ENCODE measurements around the gene CHTOP. TPM values are rescaled to one million over a fixed set of nuclear protein-coding genes. Genes with fewer than 3 reads are reported as not detected.
A peak's percentile ranks its signal among the peaks of the same experiment; 100 is the strongest.
"Not testable (repeated sequence)": the region's sequence is repeated elsewhere in the genome, so short reads cannot be mapped to it uniquely, and the experiment has no call there.

Gene CHTOP
- 62.1 and 64.6 TPM in 2 replicates for total RNA-seq (2014; rRNA removed; shearing (Covaris generic); ENCODE audit: low replicate concordance)

DNA sequence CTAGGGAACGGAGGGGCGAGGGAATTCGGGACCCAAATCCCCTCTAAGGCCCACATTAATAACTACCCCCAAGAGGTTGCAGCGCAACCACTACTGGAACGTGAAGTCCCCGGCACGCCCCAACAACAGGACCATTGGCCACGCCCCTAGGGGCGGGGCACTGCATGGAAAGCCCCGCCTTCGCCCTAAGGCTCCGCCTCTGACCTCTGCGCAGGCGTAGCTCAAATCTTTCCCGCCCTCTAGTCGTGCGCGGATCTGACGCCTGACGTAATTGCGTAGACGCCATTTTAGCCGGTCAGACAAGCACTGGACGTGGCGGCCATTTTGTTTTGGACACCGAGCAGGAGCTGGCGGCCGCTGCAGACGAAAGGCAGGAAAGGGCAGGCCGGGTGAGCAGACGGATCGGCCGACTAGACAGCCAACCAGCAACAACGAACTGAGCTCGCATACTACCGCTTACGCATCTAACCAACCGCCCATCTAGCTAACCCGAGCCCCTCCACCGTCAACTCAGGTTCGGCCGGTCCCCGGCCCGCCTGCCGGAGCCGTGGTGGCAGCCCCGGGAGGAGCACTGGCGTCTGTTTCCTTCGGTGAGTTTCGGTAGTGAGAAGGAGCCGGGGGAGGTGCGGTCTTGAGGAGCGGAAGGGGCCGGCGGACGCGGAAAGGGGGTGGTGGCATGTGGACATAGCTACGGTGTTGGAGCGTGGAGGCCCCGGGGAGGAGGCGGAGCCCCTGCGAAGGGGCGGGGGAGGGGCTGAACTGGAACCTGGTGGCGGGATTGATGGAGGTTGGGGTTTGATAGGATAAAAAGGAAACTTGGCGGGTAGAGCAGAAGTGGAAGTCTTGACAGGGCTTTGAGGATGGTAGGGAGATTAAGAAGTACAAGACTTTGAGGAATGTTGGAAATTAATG is at the start of gene CHTOP:
Gene CHTOP (plus strand): TSS at position 313 of the 912 bp plus-strand sequence. CDS start 2,523 bp downstream, outside the sequence.
- Histone ChIP-seq H3K79me2 (ENCODE audit: low read length) (peaks cover 34% of the 10 kb centered on the region), H3K27me3 (ENCODE audit: low read length) (no peaks in the 10 kb centered on the region), H3K27ac (ENCODE audit: low read length) (peak within 1 kb of the TSS; percentile 98), H3K9me3 (ENCODE audit: low read length) (no peaks in the 10 kb centered on the region), H3K4me3 (ENCODE audit: low read length) (peak within 1 kb of the TSS; percentile 93), H3K4me1 (ENCODE audit: low read length) (peaks cover 14% of the 10 kb centered on the region), H3K4me2 (ENCODE audit: low read depth, low read length, poor library complexity, severe bottlenecking) (peak within 1 kb of the TSS; percentile 74), H3K9me2 (replicated peaks; ENCODE audit: insufficient read depth, low read length) (no peaks in the 10 kb centered on the region), H3K9ac (ENCODE audit: low read length) (peak within 1 kb of the TSS; percentile 100), H2AFZ (ENCODE audit: low read length) (no peak within 1 kb of the TSS), H3K36me3 (ENCODE audit: insufficient read depth, low read length) (peaks cover 30% of the 10 kb centered on the region), H4K20me1 (ENCODE audit: insufficient read depth, low read depth, low read length) (peaks cover 3% of the 10 kb centered on the region; the same call in 1 of the 2 replicates)
- peak; percentile 99 for DNase-seq

- Histone ChIP-seq H2AFZ (ENCODE audit: low read length) (no peak overlapping the region), H3K9me2 (replicated peaks; ENCODE audit: insufficient read depth, low read length) (no peaks in the 10 kb centered on the region), H3K79me2 (ENCODE audit: low read length) (no peaks in the 10 kb centered on the region), H3K4me2 (ENCODE audit: low read depth, low read length, poor library complexity, severe bottlenecking) (no peak overlapping the region), H3K4me1 (ENCODE audit: low read length) (no peaks in the 10 kb centered on the region), H4K20me1 (ENCODE audit: insufficient read depth, low read depth, low read length) (no peaks in the 10 kb centered on the region), H3K9ac (ENCODE audit: low read length) (no peak overlapping the region), H3K27ac (ENCODE audit: low read length) (no peak overlapping the region), H3K9me3 (ENCODE audit: low read length) (no peaks in the 10 kb centered on the region), H3K27me3 (ENCODE audit: low read length) (no peaks in the 10 kb centered on the region), H3K4me3 (ENCODE audit: low read length) (no peak overlapping the region), H3K36me3 (ENCODE audit: insufficient read depth, low read length) (no peaks in the 10 kb centered on the region)
- DNase-seq = no peak
These were observed 48.9 kb upstream of the CHTOP start for GRCh38 chr1:153585006-153585405.

GRCh38 chr1:153586347-153586746 is 47.5 kb upstream of the CHTOP start:
- Histone ChIP-seq H3K4me2 (ENCODE audit: low read depth, low read length, poor library complexity, severe bottlenecking) (no peak overlapping the region), H3K27ac (ENCODE audit: low read length) (no peak overlapping the region), H2AFZ (ENCODE audit: low read length) (no peak overlapping the region), H3K9ac (ENCODE audit: low read length) (no peak overlapping the region), H3K79me2 (ENCODE audit: low read length) (no peaks in the 10 kb centered on the region), H3K9me2 (replicated peaks; ENCODE audit: insufficient read depth, low read length) (no peaks in the 10 kb centered on the region), H3K4me1 (ENCODE audit: low read length) (no peaks in the 10 kb centered on the region), H3K4me3 (ENCODE audit: low read length) (no peak overlapping the region), H4K20me1 (ENCODE audit: insufficient read depth, low read depth, low read length) (no peaks in the 10 kb centered on the region), H3K36me3 (ENCODE audit: insufficient read depth, low read length) (no peaks in the 10 kb centered on the region), H3K9me3 (ENCODE audit: low read length) (no peaks in the 10 kb centered on the region), H3K27me3 (ENCODE audit: low read length) (no peaks in the 10 kb centered on the region)
- DNase-seq = no peak

GRCh38 chr1:153587314-153587713 is 46.6 kb upstream of the CHTOP start:
- H4K20me1 ChIP-seq (ENCODE audit: insufficient read depth, low read depth, low read length) = no peaks in the 10 kb centered on the region
- H3K4me2 ChIP-seq (ENCODE audit: low read depth, low read length, poor library complexity, severe bottlenecking) = no peak overlapping the region
- no peaks in the 10 kb centered on the region for H3K79me2 ChIP-seq (ENCODE audit: low read length)
- no peak overlapping the region for H3K4me3 ChIP-seq (ENCODE audit: low read length)
- no peak overlapping the region for H3K9ac ChIP-seq (ENCODE audit: low read length)
- 0 out of 2 replicates have a peak overlapping the region, but pooled peaks have one; percentile 13 for H2AFZ ChIP-seq (ENCODE audit: low read length)
- no peak overlapping the region for H3K27ac ChIP-seq (ENCODE audit: low read length)
- no peaks in the 10 kb centered on the region for H3K36me3 ChIP-seq (ENCODE audit: insufficient read depth, low read length)
- H3K4me1 ChIP-seq (ENCODE audit: low read length) = no peaks in the 10 kb centered on the region
- H3K27me3 ChIP-seq (ENCODE audit: low read length) = no peaks in the 10 kb centered on the region
- H3K9me2 ChIP-seq (replicated peaks; ENCODE audit: insufficient read depth, low read length) = no peaks in the 10 kb centered on the region
- DNase-seq = no peak
- H3K9me3 ChIP-seq (ENCODE audit: low read length) = no peaks in the 10 kb centered on the region

DNA sequence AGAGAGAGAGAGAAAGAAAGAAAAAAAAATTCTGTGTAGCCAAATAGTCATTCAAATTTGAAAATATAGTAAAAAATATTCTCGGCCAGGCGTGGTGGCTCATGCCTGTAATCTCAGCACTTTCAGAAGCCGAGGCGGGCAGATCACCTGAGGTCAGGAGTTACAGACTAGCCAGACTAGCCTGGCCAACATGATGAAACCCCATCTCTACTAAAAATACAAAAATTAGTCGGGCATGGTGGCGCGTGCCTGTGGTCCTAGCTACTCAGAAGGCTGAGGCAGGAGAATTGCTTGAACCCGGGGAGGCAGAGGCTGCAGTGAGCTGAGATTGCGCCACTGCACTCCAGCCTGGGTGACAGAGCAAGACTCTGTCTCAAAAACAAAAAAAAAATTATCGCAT is 45.8 kb upstream of the CHTOP start:
- not testable (repeated sequence) for H3K4me3 ChIP-seq (ENCODE audit: low read length); H4K20me1 ChIP-seq (ENCODE audit: insufficient read depth, low read depth, low read length); H2AFZ ChIP-seq (ENCODE audit: low read length); H3K79me2 ChIP-seq (ENCODE audit: low read length); H3K9ac ChIP-seq (ENCODE audit: low read length); DNase-seq; H3K4me2 ChIP-seq (ENCODE audit: low read depth, low read length, poor library complexity, severe bottlenecking); H3K36me3 ChIP-seq (ENCODE audit: insufficient read depth, low read length); H3K27me3 ChIP-seq (ENCODE audit: low read length); H3K27ac ChIP-seq (ENCODE audit: low read length); H3K4me1 ChIP-seq (ENCODE audit: low read length); H3K9me3 ChIP-seq (ENCODE audit: low read length); H3K9me2 ChIP-seq (replicated peaks; ENCODE audit: insufficient read depth, low read length)

DNA sequence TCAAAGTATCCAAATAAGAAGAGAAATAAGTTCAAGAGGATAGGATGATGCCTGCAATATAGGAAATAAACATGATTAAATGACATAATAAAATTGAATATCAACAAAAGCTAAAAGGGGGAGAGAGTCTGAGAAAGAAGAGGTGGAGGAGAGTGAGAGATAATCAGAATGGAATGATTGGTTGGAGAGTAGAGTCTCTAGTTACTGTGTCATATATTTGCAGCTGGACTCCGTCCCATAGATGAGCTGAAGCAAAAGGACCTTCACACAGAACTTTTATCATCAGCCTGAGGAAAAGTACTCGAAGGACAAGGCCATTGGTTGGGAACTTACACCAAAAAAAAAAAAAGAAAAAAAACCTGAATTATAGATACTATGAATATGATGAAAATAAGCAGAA is 45.4 kb upstream of the CHTOP start:
- no peaks in the 10 kb centered on the region for H3K36me3 ChIP-seq (ENCODE audit: insufficient read depth, low read length)
- H3K4me2 ChIP-seq (ENCODE audit: low read depth, low read length, poor library complexity, severe bottlenecking) = no peak overlapping the region
- no peak overlapping the region for H3K27ac ChIP-seq (ENCODE audit: low read length)
- H3K79me2 ChIP-seq (ENCODE audit: low read length) = no peaks in the 10 kb centered on the region
- no peak overlapping the region for H3K9ac ChIP-seq (ENCODE audit: low read length)
- no peak overlapping the region for H3K4me3 ChIP-seq (ENCODE audit: low read length)
- H3K9me2 ChIP-seq (replicated peaks; ENCODE audit: insufficient read depth, low read length) = no peaks in the 10 kb centered on the region
- H3K9me3 ChIP-seq (ENCODE audit: low read length) = no peaks in the 10 kb centered on the region
- H2AFZ ChIP-seq (ENCODE audit: low read length) = no peak overlapping the region
- H4K20me1 ChIP-seq (ENCODE audit: insufficient read depth, low read depth, low read length) = no peaks in the 10 kb centered on the region
- no peaks in the 10 kb centered on the region for H3K4me1 ChIP-seq (ENCODE audit: low read length)
- no peaks in the 10 kb centered on the region for H3K27me3 ChIP-seq (ENCODE audit: low read length)
- DNase-seq = no peak

- DNase-seq = no peak
- no peaks in the 10 kb centered on the region for H3K27me3 ChIP-seq (ENCODE audit: low read length)
- no peaks in the 10 kb centered on the region for H3K36me3 ChIP-seq (ENCODE audit: insufficient read depth, low read length)
- H3K4me3 ChIP-seq (ENCODE audit: low read length) = no peak overlapping the region
- no peak overlapping the region for H3K27ac ChIP-seq (ENCODE audit: low read length)
- H4K20me1 ChIP-seq (ENCODE audit: insufficient read depth, low read depth, low read length) = no peaks in the 10 kb centered on the region
- H3K9me2 ChIP-seq (replicated peaks; ENCODE audit: insufficient read depth, low read length) = no peaks in the 10 kb centered on the region
- peak overlapping the region; percentile 42; the same call in 1 of the 2 replicates for H2AFZ ChIP-seq (ENCODE audit: low read length)
- peaks cover 12% of the 10 kb centered on the region for H3K4me1 ChIP-seq (ENCODE audit: low read length)
- no peaks in the 10 kb centered on the region for H3K9me3 ChIP-seq (ENCODE audit: low read length)
- H3K4me2 ChIP-seq (ENCODE audit: low read depth, low read length, poor library complexity, severe bottlenecking) = no peak overlapping the region
- H3K79me2 ChIP-seq (ENCODE audit: low read length) = no peaks in the 10 kb centered on the region
- H3K9ac ChIP-seq (ENCODE audit: low read length) = no peak overlapping the region
These were observed 41.1 kb upstream of the CHTOP start for GRCh38 chr1:153592748-153593147.

DNA sequence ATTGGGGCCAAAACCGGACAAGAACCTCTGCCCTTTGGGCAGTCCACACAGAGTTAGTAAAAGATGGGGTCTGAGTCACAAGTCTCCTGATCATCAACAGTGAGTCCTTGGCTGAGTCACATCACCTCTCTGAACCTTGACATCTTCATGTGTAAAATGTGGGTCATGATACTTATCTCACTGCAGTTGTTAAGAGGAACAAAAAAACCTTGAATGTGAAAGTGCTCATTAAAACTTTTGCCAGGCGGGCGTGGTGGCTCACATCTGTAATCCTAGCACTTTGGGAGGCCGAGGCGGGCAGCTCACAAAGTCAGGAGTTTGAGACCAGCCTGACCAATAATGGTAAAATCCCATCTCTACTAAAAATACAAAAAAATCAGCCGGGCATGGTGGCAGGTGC is 36.7 kb upstream of the CHTOP start:
- no peaks in the 10 kb centered on the region for H3K9me3 ChIP-seq (ENCODE audit: low read length)
- no peak overlapping the region for H3K9ac ChIP-seq (ENCODE audit: low read length)
- no peak overlapping the region for H3K4me3 ChIP-seq (ENCODE audit: low read length)
- no peaks in the 10 kb centered on the region for H3K9me2 ChIP-seq (replicated peaks; ENCODE audit: insufficient read depth, low read length)
- DNase-seq = no peak
- H2AFZ ChIP-seq (ENCODE audit: low read length) = no peak overlapping the region
- H3K36me3 ChIP-seq (ENCODE audit: insufficient read depth, low read length) = no peaks in the 10 kb centered on the region
- H3K4me2 ChIP-seq (ENCODE audit: low read depth, low read length, poor library complexity, severe bottlenecking) = no peak overlapping the region
- H3K79me2 ChIP-seq (ENCODE audit: low read length) = no peaks in the 10 kb centered on the region
- H3K27me3 ChIP-seq (ENCODE audit: low read length) = no peaks in the 10 kb centered on the region
- no peak overlapping the region for H3K27ac ChIP-seq (ENCODE audit: low read length)
- H3K4me1 ChIP-seq (ENCODE audit: low read length) = peaks cover 33% of the 10 kb centered on the region
- H4K20me1 ChIP-seq (ENCODE audit: insufficient read depth, low read depth, low read length) = no peaks in the 10 kb centered on the region

Data from Karpas-422 (cell line).